ENCODE measurements around the gene PCDHGA5.
"Not testable (repeated sequence)": the region's sequence is repeated elsewhere in the genome, so short reads cannot be mapped to it uniquely, and the experiment has no call there.

PCDHGA5 gene

DNA sequence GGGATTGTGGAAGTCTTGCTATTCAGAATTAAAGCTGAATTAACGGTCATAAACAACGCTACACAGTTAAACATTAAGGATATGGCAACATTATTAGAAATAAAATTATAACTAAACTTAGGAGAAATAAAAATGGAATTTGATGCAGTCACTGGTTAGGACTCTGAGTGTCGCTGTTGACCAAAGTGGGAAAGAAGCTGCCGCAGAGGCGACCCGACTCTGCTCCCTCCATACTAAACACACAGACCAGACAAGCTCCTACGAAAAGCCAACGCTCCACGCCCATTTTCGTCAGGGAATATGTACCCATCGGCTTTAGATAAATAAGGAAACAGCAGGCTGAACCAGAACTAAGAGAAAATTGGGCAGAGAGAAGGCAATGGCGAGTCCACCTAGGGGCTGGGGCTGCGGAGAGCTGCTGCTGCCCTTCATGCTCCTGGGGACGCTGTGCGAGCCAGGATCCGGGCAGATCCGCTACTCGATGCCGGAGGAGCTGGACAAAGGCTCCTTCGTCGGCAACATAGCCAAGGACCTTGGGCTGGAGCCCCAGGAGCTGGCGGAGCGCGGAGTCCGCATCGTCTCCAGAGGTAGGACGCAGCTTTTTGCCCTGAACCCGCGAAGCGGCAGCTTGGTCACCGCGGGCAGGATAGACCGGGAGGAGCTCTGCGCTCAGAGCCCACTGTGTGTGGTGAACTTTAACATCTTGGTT lies at the start of gene PCDHGA5:
PCDHGA5 (plus strand) TSS at position 211 of the 709 bp plus-strand sequence; CDS start at position 380, 169 bp downstream.
- TF ChIP-seq, protein P1, sequence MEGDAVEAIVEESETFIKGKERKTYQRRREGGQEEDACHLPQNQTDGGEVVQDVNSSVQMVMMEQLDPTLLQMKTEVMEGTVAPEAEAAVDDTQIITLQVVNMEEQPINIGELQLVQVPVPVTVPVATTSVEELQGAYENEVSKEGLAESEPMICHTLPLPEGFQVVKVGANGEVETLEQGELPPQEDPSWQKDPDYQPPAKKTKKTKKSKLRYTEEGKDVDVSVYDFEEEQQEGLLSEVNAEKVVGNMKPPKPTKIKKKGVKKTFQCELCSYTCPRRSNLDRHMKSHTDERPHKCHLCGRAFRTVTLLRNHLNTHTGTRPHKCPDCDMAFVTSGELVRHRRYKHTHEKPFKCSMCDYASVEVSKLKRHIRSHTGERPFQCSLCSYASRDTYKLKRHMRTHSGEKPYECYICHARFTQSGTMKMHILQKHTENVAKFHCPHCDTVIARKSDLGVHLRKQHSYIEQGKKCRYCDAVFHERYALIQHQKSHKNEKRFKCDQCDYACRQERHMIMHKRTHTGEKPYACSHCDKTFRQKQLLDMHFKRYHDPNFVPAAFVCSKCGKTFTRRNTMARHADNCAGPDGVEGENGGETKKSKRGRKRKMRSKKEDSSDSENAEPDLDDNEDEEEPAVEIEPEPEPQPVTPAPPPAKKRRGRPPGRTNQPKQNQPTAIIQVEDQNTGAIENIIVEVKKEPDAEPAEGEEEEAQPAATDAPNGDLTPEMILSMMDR (conservative IDR thresholded peaks at IDR 0.05): no peak
- H3K27ac ChIP-seq: peak within 1 kb of the TSS; percentile 34

DNA sequence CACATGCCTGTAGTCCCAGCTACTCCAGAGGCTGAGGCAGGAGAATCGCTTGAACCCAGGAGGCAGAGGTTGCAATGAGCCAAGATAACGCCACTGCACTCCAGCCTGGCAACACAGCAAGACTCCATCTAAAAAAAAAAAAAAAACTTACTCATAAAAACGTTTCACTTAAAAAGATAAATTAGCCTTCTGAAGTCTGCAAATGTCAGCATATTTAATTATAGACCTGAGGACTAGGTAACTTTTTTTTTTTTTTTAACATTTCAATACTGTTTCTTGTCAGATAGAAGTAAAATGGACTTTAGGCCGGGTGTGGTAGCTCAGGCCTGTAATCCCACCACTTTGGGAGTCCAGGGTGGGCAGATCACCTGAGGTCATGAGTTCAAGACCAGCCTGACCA lies 47.0 kb upstream of the PCDHGA5 start:
- H3K27ac ChIP-seq: not testable (repeated sequence)

DNA sequence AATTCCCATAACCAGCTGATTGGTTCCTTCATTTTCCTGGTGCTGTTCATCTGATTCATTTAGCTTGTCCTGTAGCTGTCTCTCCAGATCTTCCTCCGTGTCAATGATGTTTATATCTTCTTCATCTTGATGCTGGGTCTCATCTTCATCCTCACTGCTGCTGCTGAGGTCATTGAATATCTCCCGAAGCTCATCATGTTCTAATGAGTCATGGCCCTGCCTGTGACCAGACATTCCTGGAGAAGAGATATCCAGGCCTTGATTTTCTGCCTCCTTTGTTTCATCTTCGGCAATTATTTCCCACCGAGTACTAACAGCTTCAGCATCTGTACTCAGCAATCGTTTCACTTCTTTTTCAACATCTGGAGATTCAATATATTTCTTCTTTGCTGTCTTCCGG lies 44.8 kb upstream of the PCDHGA5 start:
- no peak overlapping the region for H3K27ac ChIP-seq
- TF ChIP-seq, protein P1 (conservative IDR thresholded peaks at IDR 0.05): no peak

DNA sequence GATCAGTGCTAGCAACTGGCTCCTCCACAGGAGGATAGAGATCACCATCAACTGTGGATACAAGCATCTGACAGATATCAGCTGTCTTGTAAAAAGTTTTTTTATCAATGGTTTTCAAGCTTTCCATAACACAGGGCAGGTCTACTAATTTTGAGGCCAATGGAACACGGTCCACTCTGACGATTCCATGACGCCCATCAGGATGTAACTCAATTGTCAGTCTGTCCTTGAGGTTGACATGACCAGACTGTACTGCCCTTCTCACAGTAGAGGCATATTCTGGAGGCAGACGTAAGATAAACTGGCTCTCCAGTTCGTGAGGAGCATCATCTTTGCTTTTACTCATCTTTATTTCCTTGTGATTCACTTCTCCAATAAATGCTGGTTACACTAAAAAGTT lies 44.3 kb upstream of the PCDHGA5 start:
- TF ChIP-seq, protein P1 (conservative IDR thresholded peaks at IDR 0.05): no peak

DNA sequence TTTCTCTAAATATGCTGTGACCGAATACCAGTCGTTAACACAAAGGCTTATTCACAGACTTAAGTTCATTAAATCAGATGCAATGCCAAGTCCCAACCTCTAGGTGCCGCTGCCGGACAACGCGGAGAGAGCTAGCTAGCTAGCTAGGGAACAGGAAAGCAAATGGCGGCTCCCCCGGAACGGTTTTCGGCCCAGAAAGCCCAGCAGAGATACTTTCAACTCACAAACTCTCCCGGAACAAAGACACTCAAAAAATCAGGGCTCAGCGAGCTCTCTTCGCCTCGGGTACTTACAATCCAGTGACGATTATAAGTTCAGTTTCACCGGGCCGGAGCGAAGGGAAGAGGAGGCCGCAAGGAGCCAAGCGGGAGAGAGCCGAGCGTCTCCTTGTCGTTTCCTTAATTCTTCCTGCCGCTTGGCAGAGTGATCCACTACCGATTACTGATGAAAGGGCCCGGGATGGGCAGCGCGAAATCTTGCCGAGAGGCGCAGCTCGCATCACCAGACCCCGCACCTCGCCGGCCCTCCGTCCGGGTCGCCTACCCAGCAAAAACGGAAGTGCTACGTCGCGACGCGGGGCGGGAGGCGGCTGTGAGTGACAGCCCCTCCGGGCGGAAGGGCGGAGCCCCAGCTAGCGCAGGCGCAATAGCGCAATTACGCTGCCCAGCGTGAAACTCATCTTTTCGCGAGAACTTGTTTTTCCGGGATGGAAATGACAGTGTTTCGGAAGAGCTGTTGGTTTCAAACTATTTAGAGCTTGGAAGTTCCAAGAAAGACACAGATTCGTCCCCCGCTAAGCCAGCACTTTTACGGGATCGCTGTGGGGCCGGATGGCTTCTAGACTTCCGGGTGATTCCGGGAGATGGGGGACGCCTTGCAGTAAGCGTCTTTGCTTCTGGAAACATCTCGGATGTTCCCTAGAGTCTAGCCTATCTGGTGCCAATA lies 43.5 kb upstream of the PCDHGA5 start, which contains the start of gene TAF7:
TAF7 (minus strand) TSS at position 560 of the 945 bp plus-strand sequence. CDS start 740 bp downstream, outside the sequence.
- TF ChIP-seq, protein P1 (conservative IDR thresholded peaks at IDR 0.05): peak; percentile 89

More for the DNA sequence above, 44.3 kb upstream of the PCDHGA5 start:
- peak overlapping the region; percentile 92; the same call in 1 of the 2 replicates for H3K27ac ChIP-seq

DNA sequence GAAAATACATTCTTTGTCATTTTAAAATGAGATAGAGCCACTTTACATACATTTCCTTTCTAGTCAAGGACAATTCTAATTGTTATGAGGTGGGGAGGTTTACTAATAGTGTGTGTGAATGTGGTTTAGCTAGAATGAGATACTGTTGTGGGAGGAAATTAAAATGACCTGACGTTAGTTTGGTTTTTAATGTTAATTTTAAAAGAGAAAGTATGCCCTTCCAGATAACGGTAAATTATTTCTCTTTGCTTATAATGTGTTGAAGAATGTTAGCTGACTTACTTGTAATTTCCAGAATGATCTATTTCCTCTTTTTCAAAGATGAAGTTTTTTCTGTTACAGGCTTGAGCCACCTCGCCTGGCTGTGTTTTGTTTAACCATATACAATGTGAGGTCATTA lies 41.7 kb upstream of the PCDHGA5 start:
- no peak overlapping the region for H3K27ac ChIP-seq
- TF ChIP-seq, protein P1 (conservative IDR thresholded peaks at IDR 0.05): no peak

More for the DNA sequence above, 43.5 kb upstream of the PCDHGA5 start, which contains the start of gene TAF7:
- H3K27ac ChIP-seq: peak within 1 kb of the TSS; percentile 92

DNA sequence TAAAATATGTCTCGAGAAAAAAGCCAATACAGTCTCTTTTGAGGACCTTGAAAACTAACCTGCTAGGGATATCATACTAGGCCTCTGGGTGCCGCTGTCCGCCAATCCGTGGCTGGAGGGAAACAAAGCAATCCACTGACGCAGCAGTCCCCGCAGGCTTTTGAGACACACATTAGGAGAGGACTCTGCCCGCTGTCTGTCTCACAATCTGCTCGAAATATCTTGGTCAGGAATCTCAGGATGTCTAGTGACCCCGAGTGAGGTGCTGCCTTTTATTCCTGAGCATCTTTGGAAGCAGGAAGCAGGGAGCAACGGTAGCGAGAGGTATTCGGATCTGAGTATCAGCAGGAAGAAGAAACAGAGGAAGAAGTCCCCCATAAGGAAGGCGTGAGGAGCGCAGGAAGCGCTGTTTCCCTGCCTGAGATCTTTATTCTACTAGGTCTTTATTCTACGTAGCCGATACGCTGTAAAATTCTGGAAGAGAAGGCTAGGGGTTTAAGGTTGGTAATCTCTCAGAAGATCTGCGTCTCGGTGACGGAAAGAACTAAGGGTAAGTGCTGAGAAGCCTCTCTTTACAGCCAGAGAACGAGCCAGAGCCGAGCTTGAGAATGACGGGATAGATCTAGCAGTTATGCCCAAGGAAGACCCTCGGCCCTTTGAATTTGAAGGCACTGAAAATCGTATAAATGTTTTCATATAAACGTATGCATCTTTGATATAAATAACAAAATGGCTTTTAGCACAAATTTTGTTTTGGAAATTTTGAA lies 37.7 kb upstream of the PCDHGA5 start:
- TF ChIP-seq, protein P1 (conservative IDR thresholded peaks at IDR 0.05): peak; percentile 90

More for the DNA sequence above, 37.7 kb upstream of the PCDHGA5 start:
- H3K27ac ChIP-seq: peak overlapping the region; percentile 79
